DND-41 (cell line): ENCODE data around the gene TDRD6.

Experiments used
- ATAC-seq: fragments of 200-7000 bp; cut with Tn5 transposase; 3 replicates; pipeline ENCODE4 v1.9.1; 2021; ENCODE audit warnings: low read depth; ENCODE audit not compliant: insufficient read depth
- DNase-seq: peaks from one replicate; pipeline ENCODE4 v3.0.0-alpha.2; 2020
- H2AFZ ChIP-seq: 2 replicates; pipeline ENCODE4 v1.6.0; 2012; ENCODE audit warnings: low read depth, low read length
- H3K27ac ChIP-seq: 2 replicates; pipeline ENCODE4 v1.5.1; 2012; ENCODE audit warnings: low read length, inconsistent platforms
- H3K27me3 ChIP-seq: fragments of 200-600 bp; sonication (generic); 2 replicates; pipeline ENCODE4 v1.6.0; 2012; ENCODE audit warnings: low read length, mild to moderate bottlenecking, inconsistent platforms; ENCODE audit not compliant: insufficient read depth, poor library complexity
- H3K36me3 ChIP-seq: 2 replicates; pipeline ENCODE4 v1.5.1; 2012; ENCODE audit warnings: low read length, inconsistent platforms; ENCODE audit not compliant: insufficient read depth
- H3K4me1 ChIP-seq: 2 replicates; pipeline ENCODE4 v1.5.1; 2012; ENCODE audit warnings: mild to moderate bottlenecking, low read length; ENCODE audit not compliant: insufficient read depth
- H3K4me2 ChIP-seq: 2 replicates; pipeline ENCODE4 v1.6.0; 2012; ENCODE audit warnings: mild to moderate bottlenecking, moderate library complexity, low read length, inconsistent platforms; ENCODE audit not compliant: insufficient read depth
- H3K4me3 ChIP-seq, 2 experiments: fragments of 200-600 bp in 1 of 2; shearing (Covaris generic) in 1 of 2; 2 replicates each; pipeline ENCODE4 v1.5.1; 2012 to 2016; ENCODE audit warnings: inconsistent platforms in 2 of 2, low read length in 2 of 2, mild to moderate bottlenecking in 2 of 2, low read depth in 1 of 2, moderate library complexity in 1 of 2
- H3K79me2 ChIP-seq: 2 replicates; pipeline ENCODE4 v1.6.0; 2012; ENCODE audit warnings: low read length, inconsistent platforms; ENCODE audit not compliant: insufficient read depth
- H3K9ac ChIP-seq: 2 replicates; pipeline ENCODE4 v1.6.0; 2012; ENCODE audit warnings: low read depth, mild to moderate bottlenecking, inconsistent platforms, low read length, moderate library complexity
- H3K9me3 ChIP-seq: 2 replicates; pipeline ENCODE4 v1.5.1; 2012; ENCODE audit warnings: low read length, moderate library complexity, mild to moderate bottlenecking, inconsistent platforms; ENCODE audit not compliant: insufficient read depth, severe bottlenecking
- H4K20me1 ChIP-seq: 2 replicates; pipeline ENCODE4 v1.6.0; 2012; ENCODE audit warnings: low read length; ENCODE audit not compliant: insufficient read depth
- CTCF ChIP-seq: IDR thresholded peaks from 2 replicates; pipeline ENCODE4 v1.5.1; 2012; ENCODE audit warnings: borderline replicate concordance, low read length, moderate library complexity, mild to moderate bottlenecking; ENCODE audit not compliant: poor library complexity, severe bottlenecking; ENCODE audit errors: extremely low read depth
- EZH2 ChIP-seq: IDR thresholded peaks from 3 replicates; pipeline ENCODE4 v1.6.1; 2012; ENCODE audit warnings: borderline replicate concordance, low read depth, mild to moderate bottlenecking, moderate library complexity, low read length, inconsistent platforms; ENCODE audit not compliant: severe bottlenecking

TDRD6 gene

GRCh38 chr6:46690911-46691451 is 3.3 kb downstream of the TDRD6 start:
- TF ChIP-seq EZH2 (no peak), CTCF (no peak)
- Histone ChIP-seq H2AFZ (no peak overlapping the region), H4K20me1 (no peaks in the 10 kb centered on the region), H3K4me3 (no peak overlapping the region), H3K27me3 (peaks cover 5% of the 10 kb centered on the region), H3K27ac (no peak overlapping the region), H3K36me3 (no peaks in the 10 kb centered on the region), H3K4me1 (no peaks in the 10 kb centered on the region), H3K79me2 (no peaks in the 10 kb centered on the region), H3K9ac (no peak overlapping the region), H3K9me3 (no peaks in the 10 kb centered on the region), H3K4me2 (no peak overlapping the region)
- ATAC-seq (no peak), DNase-seq (no peak)

- H3K36me3 ChIP-seq: no peaks in the 10 kb centered on the region
- H3K79me2 ChIP-seq: no peaks in the 10 kb centered on the region
- H4K20me1 ChIP-seq: no peaks in the 10 kb centered on the region
- DNase-seq (no peak), ATAC-seq (no peak)
- TF ChIP-seq EZH2 (no peak), CTCF (no peak)
- H2AFZ ChIP-seq: no peak overlapping the region
- H3K4me1 ChIP-seq: no peaks in the 10 kb centered on the region
- no peak overlapping the region for H3K4me3 ChIP-seq
- no peak overlapping the region for H3K9ac ChIP-seq
- no peaks in the 10 kb centered on the region for H3K9me3 ChIP-seq
- H3K4me2 ChIP-seq: no peak overlapping the region
- H3K27ac ChIP-seq: no peak overlapping the region
- H3K27me3 ChIP-seq: no peaks in the 10 kb centered on the region
Measured at GRCh38 chr6:46699970-46700369, 12.3 kb downstream of the TDRD6 start.

- Histone ChIP-seq H4K20me1 (no peaks in the 10 kb centered on the region), H3K79me2 (no peaks in the 10 kb centered on the region), H3K4me1 (no peaks in the 10 kb centered on the region), H3K36me3 (no peaks in the 10 kb centered on the region), H3K4me2 (no peak overlapping the region), H2AFZ (no peak overlapping the region), H3K27me3 (no peaks in the 10 kb centered on the region), H3K9me3 (no peaks in the 10 kb centered on the region), H3K4me3 (no peak overlapping the region), H3K27ac (no peak overlapping the region), H3K9ac (no peak overlapping the region)
- DNase-seq (no peak), ATAC-seq (no peak)
- TF ChIP-seq EZH2 (no peak), CTCF (peak; percentile 14)
Measured at GRCh38 chr6:46704562-46704961, 16.9 kb downstream of the TDRD6 start.

GRCh38 chr6:46706464-46706863 is 18.8 kb downstream of the TDRD6 start:
- no peak for TF ChIP-seq CTCF
- TF ChIP-seq EZH2: no peak
- Histone ChIP-seq H3K9ac (no peak overlapping the region), H3K4me1 (no peaks in the 10 kb centered on the region), H3K27me3 (no peaks in the 10 kb centered on the region), H3K27ac (no peak overlapping the region), H3K9me3 (no peaks in the 10 kb centered on the region), H4K20me1 (no peaks in the 10 kb centered on the region), H3K4me3 (no peak overlapping the region), H3K36me3 (no peaks in the 10 kb centered on the region), H3K79me2 (no peaks in the 10 kb centered on the region), H2AFZ (no peak overlapping the region), H3K4me2 (no peak overlapping the region)
- DNase-seq: no peak
- no peak for ATAC-seq
